ENCODE data around the gene FTO.

FTO gene

GRCh38 chr16:53792161-53792951 is 88.4 kb downstream of the FTO start:
- H3K4me3 ChIP-seq (ENCODE audit: control insufficient read depth, low read depth, low read length) = no peak overlapping the region
- TF ChIP-seq, protein P1, sequence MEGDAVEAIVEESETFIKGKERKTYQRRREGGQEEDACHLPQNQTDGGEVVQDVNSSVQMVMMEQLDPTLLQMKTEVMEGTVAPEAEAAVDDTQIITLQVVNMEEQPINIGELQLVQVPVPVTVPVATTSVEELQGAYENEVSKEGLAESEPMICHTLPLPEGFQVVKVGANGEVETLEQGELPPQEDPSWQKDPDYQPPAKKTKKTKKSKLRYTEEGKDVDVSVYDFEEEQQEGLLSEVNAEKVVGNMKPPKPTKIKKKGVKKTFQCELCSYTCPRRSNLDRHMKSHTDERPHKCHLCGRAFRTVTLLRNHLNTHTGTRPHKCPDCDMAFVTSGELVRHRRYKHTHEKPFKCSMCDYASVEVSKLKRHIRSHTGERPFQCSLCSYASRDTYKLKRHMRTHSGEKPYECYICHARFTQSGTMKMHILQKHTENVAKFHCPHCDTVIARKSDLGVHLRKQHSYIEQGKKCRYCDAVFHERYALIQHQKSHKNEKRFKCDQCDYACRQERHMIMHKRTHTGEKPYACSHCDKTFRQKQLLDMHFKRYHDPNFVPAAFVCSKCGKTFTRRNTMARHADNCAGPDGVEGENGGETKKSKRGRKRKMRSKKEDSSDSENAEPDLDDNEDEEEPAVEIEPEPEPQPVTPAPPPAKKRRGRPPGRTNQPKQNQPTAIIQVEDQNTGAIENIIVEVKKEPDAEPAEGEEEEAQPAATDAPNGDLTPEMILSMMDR (IDR thresholded peaks at IDR 0.05; ENCODE audit: control insufficient read depth, insufficient read depth, low read depth, low read length, missing control alignments) = no peak
- DNase-seq (ENCODE audit: low read depth) = no peak

DNA sequence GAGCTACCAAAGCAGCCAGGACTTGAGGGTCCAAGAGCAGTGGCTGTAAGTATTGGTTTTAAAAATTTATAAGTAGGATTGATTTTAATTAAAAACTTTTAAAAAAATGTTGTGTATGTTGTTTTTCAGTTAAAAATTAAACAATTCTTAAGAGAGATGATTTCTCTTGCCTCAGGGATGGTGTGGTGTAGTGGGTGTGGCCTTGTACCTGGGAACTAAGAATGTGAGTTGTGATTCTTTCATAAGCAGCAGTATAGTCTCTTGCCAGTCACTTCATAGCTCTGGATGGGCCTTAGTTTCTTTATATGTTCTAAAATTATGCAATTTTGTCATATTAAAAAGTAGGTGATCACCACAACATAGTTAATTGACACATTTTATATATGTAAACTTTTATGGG is 99.5 kb downstream of the FTO start:
- no peak for DNase-seq (ENCODE audit: low read depth)
- TF ChIP-seq, protein P1 (IDR thresholded peaks at IDR 0.05; ENCODE audit: control insufficient read depth, insufficient read depth, low read depth, low read length, missing control alignments) = no peak
- no peak overlapping the region for H3K4me3 ChIP-seq (ENCODE audit: control insufficient read depth, low read depth, low read length)

DNA sequence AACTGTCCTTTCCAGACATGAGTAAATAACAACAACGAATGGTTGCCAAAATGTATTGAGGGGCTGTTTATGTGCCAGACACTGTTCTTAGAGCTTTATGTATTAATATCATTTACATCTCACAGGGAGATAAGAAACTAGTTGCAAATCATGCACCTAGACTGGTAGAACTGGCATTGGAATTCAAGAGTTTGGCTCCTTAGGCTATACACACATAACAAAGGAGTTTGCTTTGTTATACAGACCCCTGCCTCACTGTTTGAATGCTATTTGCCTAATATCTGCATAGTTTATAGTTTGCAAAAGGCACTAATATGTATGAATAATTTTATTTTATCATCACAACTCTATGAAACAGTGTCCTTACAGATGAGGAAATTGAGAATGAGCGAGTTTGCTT is 100.0 kb downstream of the FTO start:
- no peak overlapping the region for H3K4me3 ChIP-seq (ENCODE audit: control insufficient read depth, low read depth, low read length)
- no peak for DNase-seq (ENCODE audit: low read depth)
- TF ChIP-seq, protein P1 (IDR thresholded peaks at IDR 0.05; ENCODE audit: control insufficient read depth, insufficient read depth, low read depth, low read length, missing control alignments) = no peak

DNA sequence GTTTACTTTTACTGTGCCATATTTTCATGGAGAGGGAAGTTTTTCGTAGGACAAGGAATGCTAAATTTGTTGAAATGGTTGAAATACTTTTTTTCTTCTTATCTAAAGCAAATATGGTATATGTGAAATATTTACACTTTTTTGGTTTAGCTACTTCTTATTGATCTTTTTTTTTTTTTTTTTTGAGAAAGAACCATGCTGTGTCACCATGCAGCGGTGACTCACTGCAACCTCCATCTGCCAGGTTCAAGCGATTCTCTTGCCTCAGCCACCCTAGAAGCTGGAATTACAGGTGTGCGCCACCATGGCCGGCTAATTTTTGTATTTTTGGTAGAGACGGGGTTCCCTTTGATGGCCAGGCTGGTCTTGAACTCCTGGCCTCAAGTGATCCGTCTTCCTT is 100.5 kb downstream of the FTO start:
- TF ChIP-seq, protein P1 (IDR thresholded peaks at IDR 0.05; ENCODE audit: control insufficient read depth, insufficient read depth, low read depth, low read length, missing control alignments) = no peak
- no peak for DNase-seq (ENCODE audit: low read depth)

DNA sequence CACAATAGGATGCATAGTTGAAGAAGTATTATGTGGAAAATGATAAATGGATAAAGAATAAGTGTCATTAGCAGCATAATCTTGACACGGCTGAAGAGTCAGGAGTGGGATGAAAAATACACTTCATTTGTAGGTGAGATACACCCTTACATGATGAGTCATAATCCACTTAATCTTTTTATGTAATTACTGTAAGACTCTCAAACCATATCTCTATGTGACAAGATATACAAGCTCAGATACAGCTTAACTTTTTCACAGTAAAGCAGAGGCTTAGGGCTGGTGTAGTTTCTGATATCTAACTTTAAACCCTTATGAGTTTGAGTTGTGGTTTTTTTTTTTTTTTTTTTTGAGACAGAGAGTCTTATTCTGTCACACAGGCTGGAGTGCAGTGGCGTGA is 101.2 kb downstream of the FTO start:
- TF ChIP-seq, protein P1 (IDR thresholded peaks at IDR 0.05; ENCODE audit: control insufficient read depth, insufficient read depth, low read depth, low read length, missing control alignments) = no peak
- no peak overlapping the region for H3K4me3 ChIP-seq (ENCODE audit: control insufficient read depth, low read depth, low read length)
- DNase-seq (ENCODE audit: low read depth) = no peak

More for the DNA sequence above, 100.5 kb downstream of the FTO start:
- H3K4me3 ChIP-seq (ENCODE audit: control insufficient read depth, low read depth, low read length) = no peak overlapping the region

- no peak overlapping the region for H3K4me3 ChIP-seq (ENCODE audit: control insufficient read depth, low read depth, low read length)
- TF ChIP-seq, protein P1 (IDR thresholded peaks at IDR 0.05; ENCODE audit: control insufficient read depth, insufficient read depth, low read depth, low read length, missing control alignments) = no peak
- no peak for DNase-seq (ENCODE audit: low read depth)
Observed at GRCh38 chr16:53805752-53806151, 101.8 kb downstream of the FTO start.

Data from AG09309 (cell line).